Umbilical cord (tissue), 2 donors: Measurements from ENCODE around the gene CEP250. TPM values are rescaled to one million over a fixed set of nuclear protein-coding genes. Genes with fewer than 3 reads are reported as not detected.

Experiments used
- DNase-seq: peaks from one replicate; pipeline ENCODE4 v3.0.0-alpha.2; 2015; ENCODE audit warnings: low spot score
- total RNA-seq: library from RNA; depleted of rRNA; stranded (reverse); fragments of >200 nt; gene quantifications from one replicate; pipeline ENCODE4 v1.2.3, GENCODE V29; 2014; ENCODE audit warnings: low replicate concordance; ENCODE audit not compliant: insufficient read depth

CEP250 gene
- total RNA-seq, 1 donor from 2014 or later: 3.9 TPM

GRCh38 chr20:35561671-35562070, 106.3 kb downstream of the CEP250 start:
- DNase-seq: no peak

DNA sequence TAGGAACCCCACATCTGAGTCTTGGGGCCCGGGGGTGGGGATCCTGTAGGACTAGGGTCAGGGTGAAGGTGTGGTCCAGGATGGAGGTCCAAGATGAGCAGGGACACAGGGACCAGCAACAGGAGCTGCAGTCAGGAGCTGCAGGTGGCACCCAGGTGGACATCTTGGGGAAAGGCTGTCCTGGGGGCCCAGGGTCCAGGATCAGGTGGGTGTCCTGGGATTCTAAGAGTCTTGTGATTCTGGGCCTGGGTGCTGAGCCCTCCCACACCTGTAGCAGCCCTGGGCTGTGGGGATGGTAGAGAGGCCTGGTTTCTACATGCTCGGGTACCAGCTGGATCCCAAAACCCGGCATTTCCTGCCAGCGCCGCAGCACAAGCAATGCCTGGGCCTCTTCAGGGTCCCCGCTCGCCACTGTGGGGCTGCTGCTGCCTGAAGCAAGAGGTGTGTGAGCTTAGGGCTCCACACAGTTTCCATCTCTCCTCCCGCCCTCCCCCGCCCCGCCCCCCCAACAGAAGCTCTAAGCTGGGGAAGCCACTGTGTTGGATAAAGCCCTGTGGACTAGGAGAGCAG, 107.2 kb downstream of the CEP250 start:
- DNase-seq: no peak

GRCh38 chr20:35563834-35564233, 108.4 kb downstream of the CEP250 start:
- no peak for DNase-seq

GRCh38 chr20:35564905-35565304, 109.5 kb downstream of the CEP250 start:
- no peak for DNase-seq

- no peak for DNase-seq
These were observed 113.2 kb downstream of the CEP250 start for GRCh38 chr20:35568645-35569044.

Other genes starting within 250 kb of the CEP250 start
- 0.24 TPM for gene MMP24, start 228.9 kb upstream of the CEP250 start, total RNA-seq
- 28.4 TPM for gene MMP24OS, start 177.5 kb upstream of the CEP250 start, total RNA-seq
- gene EIF6, start 170.8 kb upstream of the CEP250 start, total RNA-seq: 72.9 TPM
- gene FAM83C, start 163.2 kb upstream of the CEP250 start, total RNA-seq: 0.72 TPM
- 9.1 TPM for gene UQCC1, start 43.6 kb upstream of the CEP250 start, total RNA-seq
- gene GDF5, start 17.4 kb upstream of the CEP250 start, total RNA-seq: 6.5 TPM
- gene C20orf173, start 74.1 kb downstream of the CEP250 start, total RNA-seq: not detected
- gene ERGIC3, start 86.5 kb downstream of the CEP250 start, total RNA-seq: 187 TPM
- gene SPAG4, start 160.2 kb downstream of the CEP250 start, total RNA-seq: 15.6 TPM
- gene CPNE1, start 209.3 kb downstream of the CEP250 start, total RNA-seq: 128 TPM
- 49.6 TPM for gene RBM12, start 209.3 kb downstream of the CEP250 start, total RNA-seq
- 6.3 TPM for gene NFS1, start 243.8 kb downstream of the CEP250 start, total RNA-seq
- gene ROMO1, start 243.8 kb downstream of the CEP250 start, total RNA-seq: 37.6 TPM